Sigmoid colon (tissue), 4 donors: Measurements from ENCODE around the gene IGSF21.

ENCODE experiments used
- CTCF ChIP-seq, 4 experiments: fragments of 450-650 bp in 3 of 4; fragments of 200-600 bp in 1 of 4; IDR thresholded peaks; one replicate each; pipeline ENCODE4 v1.5.1; 2016 to 2019; ENCODE audit warnings: antibody characterized with exemption in 4 of 4, mild to moderate bottlenecking in 3 of 4, moderate library complexity in 2 of 4
- EP300 ChIP-seq, 4 donors: sonication (generic); formaldehyde crosslinking; IDR thresholded peaks; one replicate each; pipeline ENCODE4 v1.6.1; 2017; ENCODE audit warnings: antibody characterized with exemption in 4 of 4
- POLR2A ChIP-seq, 2 donors: fragments of 450-650 bp; IDR thresholded peaks; one replicate each; pipeline ENCODE4 v1.6.1; 2016; ENCODE audit warnings: antibody characterized with exemption in 2 of 2, mild to moderate bottlenecking in 2 of 2, moderate library complexity in 2 of 2
- POLR2AphosphoS5 ChIP-seq, 4 donors: sonication (generic); formaldehyde crosslinking; IDR thresholded peaks; one replicate each; pipeline ENCODE4 v1.6.1; 2017; ENCODE audit warnings: antibody characterized with exemption in 4 of 4

- TF ChIP-seq CTCF (IDR thresholded peaks at IDR 0.05) (no peak), EP300 (IDR thresholded peaks at IDR 0.05) (no peak), POLR2A (IDR thresholded peaks at IDR 0.05) (no peak), POLR2AphosphoS5 (IDR thresholded peaks at IDR 0.05) (no peak)
These were observed 10.9 kb downstream of the IGSF21 start for GRCh38 chr1:18118491-18118890.
